ENCODE measurements around the gene MIF. TPM values are rescaled to one million over a fixed set of nuclear protein-coding genes. Genes with fewer than 3 reads are reported as not detected.
"Not testable (repeated sequence)": the region's sequence is repeated elsewhere in the genome, so short reads cannot be mapped to it uniquely, and the experiment has no call there.

The MIF gene
- total RNA-seq, 4 donors from 2014 or later, result 164 to 261 (median 237) TPM

DNA sequence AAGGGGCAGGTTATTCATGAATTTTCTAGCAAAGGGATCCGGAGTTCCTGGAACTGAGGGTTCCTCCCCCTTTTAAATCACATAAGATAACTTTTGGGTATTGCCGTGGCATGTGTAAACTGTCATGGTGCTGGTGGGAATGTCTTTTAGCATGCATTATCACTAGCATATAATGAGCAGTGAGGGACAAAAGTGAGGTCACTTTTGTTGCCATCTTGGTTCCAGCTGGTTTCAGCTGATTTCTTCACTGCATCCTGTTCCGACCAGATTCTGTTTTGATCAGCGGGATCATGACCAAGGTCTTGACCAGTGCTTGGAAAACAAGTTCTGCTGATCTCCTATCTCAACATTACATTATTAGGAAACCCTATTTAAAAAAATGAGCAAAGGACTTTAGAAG, 7.4 kb downstream of the MIF start:
- WGBS, 2 donors (ENCODE audit: low coverage in 1 of 2), result 72 to 97% methylated on average over 4 of the region's 4 CpGs
- H3K4me1 ChIP-seq, result peaks cover 0 to 4% (median 0%) of the 10 kb centered on the region in 3 donors
- peaks cover 0 to 14% of the 10 kb centered on the region in 2 donors for H3K36me3 ChIP-seq
- no peak overlapping the region for H3K4me3 ChIP-seq
- no peak overlapping the region for H3K27ac ChIP-seq
- TF ChIP-seq POLR2A (IDR thresholded peaks at IDR 0.05) (no peak), EP300 (IDR thresholded peaks at IDR 0.05) (no peak), POLR2AphosphoS5 (IDR thresholded peaks at IDR 0.05) (no peak)
- TF ChIP-seq, protein P1, sequence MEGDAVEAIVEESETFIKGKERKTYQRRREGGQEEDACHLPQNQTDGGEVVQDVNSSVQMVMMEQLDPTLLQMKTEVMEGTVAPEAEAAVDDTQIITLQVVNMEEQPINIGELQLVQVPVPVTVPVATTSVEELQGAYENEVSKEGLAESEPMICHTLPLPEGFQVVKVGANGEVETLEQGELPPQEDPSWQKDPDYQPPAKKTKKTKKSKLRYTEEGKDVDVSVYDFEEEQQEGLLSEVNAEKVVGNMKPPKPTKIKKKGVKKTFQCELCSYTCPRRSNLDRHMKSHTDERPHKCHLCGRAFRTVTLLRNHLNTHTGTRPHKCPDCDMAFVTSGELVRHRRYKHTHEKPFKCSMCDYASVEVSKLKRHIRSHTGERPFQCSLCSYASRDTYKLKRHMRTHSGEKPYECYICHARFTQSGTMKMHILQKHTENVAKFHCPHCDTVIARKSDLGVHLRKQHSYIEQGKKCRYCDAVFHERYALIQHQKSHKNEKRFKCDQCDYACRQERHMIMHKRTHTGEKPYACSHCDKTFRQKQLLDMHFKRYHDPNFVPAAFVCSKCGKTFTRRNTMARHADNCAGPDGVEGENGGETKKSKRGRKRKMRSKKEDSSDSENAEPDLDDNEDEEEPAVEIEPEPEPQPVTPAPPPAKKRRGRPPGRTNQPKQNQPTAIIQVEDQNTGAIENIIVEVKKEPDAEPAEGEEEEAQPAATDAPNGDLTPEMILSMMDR (IDR thresholded peaks at IDR 0.05), result no peak
- no peak for ATAC-seq
- H3K27me3 ChIP-seq, result no peaks in the 10 kb centered on the region
- H3K9me3 ChIP-seq, result no peaks in the 10 kb centered on the region

DNA sequence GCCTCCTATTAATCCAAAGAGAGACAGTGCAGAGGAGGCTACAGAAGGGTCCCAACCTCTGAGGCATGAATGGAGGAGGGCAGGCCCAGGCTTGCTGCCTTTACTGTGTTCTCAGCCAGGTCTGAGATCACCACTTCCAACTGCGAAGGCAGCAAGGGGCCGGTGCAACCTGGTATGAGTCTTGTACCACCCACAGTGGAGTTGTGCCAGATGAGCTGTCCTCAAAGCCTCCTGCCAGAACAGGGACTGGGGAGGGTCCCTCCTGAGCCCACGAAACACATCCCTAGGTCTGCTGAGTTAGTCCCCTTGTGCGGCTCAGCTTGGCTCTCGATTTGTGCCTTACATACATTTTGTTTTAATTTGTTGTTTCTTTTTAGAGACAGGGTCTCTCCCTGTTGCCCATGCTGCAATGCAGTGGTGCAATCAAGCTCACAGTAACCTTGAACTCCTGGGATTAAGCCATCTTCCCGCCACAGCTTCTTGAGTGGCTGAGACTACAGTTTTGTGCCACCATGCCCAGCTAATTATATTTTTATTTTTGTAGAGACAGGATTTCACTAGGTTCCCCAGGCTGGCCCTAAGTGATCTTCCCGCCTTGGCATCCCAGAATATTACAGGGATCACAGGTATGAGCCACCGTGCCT, 9.3 kb downstream of the MIF start:
- TF ChIP-seq EP300 (IDR thresholded peaks at IDR 0.05), result no peak
- TF ChIP-seq POLR2A (IDR thresholded peaks at IDR 0.05), result no peak
- no peak for TF ChIP-seq POLR2AphosphoS5 (IDR thresholded peaks at IDR 0.05)
- TF ChIP-seq, protein P1 (IDR thresholded peaks at IDR 0.05), result no peak
- Histone ChIP-seq H3K27ac (no peak overlapping the region), H3K9me3 (no peaks in the 10 kb centered on the region), H3K27me3 (no peaks in the 10 kb centered on the region), H3K36me3 (no peaks in the 10 kb centered on the region), H3K4me3 (no peak overlapping the region), H3K4me1 (no peaks in the 10 kb centered on the region)
- WGBS, 2 donors (ENCODE audit: low coverage in 1 of 2), result 66 to 87% methylated on average over 3 to 4 of the region's 8 CpGs
- no peak for ATAC-seq

DNA sequence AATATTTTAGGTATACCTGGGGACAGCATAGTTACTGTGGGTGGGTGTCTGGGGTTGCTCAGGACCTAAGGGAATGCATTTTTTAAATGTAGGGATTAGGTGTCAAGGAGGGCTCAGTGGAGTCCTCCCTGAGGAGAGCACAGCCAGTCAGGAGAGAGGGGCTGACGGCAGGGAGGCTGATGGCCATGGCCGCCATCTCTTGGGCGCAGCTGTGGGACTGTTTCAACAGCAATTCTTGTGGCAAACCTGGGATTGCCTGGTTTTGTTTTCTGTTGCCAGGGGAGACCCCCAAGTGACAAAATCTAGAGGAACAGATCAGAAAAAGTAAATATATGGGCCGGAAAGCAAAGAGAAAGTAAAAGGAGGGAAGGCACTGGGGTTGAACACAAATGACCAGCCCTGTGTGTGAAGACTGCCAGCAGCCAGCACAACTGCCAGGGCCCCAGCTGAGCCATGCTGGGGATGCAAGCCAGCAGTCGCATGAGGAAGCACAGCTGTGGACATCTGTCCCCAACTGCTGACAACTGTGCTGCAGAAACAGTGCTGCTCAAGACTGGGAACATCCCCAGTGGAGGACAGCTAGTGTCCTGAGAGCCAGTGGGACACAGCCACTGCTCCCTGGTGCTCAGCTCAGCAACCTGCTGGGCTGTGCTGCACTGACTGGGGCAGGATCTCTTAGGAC, 10.5 kb downstream of the MIF start:
- 70 to 80% methylated on average over 4 of the region's 5 CpGs for WGBS, 2 donors (ENCODE audit: low coverage in 1 of 2)
- Histone ChIP-seq H3K27ac (no peak overlapping the region), H3K27me3 (no peaks in the 10 kb centered on the region), H3K4me3 (no peak overlapping the region), H3K36me3 (no peaks in the 10 kb centered on the region), H3K4me1 (peaks cover 0 to 10% (median 0%) of the 10 kb centered on the region in 3 donors), H3K9me3 (no peaks in the 10 kb centered on the region)
- TF ChIP-seq EP300 (IDR thresholded peaks at IDR 0.05), result no peak
- TF ChIP-seq, protein P1 (IDR thresholded peaks at IDR 0.05), result no peak
- no peak for TF ChIP-seq POLR2A (IDR thresholded peaks at IDR 0.05)
- no peak for TF ChIP-seq POLR2AphosphoS5 (IDR thresholded peaks at IDR 0.05)
- no peak for ATAC-seq

DNA sequence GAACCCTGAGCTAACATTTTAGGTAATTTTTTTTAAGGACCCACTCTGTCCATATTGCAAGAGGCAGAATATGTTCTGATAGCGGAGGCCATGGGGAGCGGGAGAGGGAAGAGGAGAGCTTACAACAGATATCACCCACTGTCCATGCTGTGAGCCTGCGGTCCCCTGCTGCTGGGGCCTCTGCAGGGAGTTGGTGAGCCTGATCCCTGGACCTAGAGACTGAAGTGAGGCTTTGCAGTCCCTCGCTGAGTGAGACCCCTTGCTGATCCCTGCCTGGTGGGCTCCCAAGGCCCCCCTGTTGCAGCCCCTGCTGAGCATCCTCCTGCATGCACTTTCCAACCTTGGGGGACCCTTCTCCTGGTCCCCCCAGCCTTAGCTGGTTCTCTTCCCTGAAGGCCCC, 12.5 kb downstream of the MIF start:
- Histone ChIP-seq H3K27ac (no peak overlapping the region), H3K4me3 (no peak overlapping the region), H3K27me3 (no peaks in the 10 kb centered on the region), H3K9me3 (no peaks in the 10 kb centered on the region), H3K36me3 (no peaks in the 10 kb centered on the region), H3K4me1 (peaks cover 0 to 11% (median 0%) of the 10 kb centered on the region in 3 donors)
- WGBS, 2 donors (ENCODE audit: low coverage in 1 of 2), result 82% methylated on average over 2 of the region's 4 CpGs; no CpG with 5 or more reads in 1 of the 2 donors
- no peak for ATAC-seq
- TF ChIP-seq POLR2AphosphoS5 (IDR thresholded peaks at IDR 0.05), result no peak
- TF ChIP-seq, protein P1 (IDR thresholded peaks at IDR 0.05), result no peak
- no peak for TF ChIP-seq EP300 (IDR thresholded peaks at IDR 0.05)
- no peak for TF ChIP-seq POLR2A (IDR thresholded peaks at IDR 0.05)

DNA sequence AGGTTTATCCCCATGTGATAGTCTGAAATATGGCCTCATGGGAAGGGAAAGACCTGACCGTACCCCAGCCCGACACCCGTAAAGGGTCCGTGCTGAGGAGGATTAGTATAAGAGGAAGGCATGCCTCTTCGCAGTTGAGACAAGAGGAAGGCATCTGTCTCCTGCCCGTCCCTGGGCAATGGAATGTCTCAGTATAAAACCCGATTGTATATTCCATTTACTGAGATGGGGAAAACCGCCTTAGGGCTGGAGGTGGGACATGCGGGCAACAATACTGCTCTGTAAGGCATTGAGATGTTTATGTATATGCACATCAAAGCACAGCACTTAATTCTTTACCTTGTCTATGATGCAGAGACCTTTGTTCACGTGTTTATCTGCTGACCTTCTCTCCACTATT, 13.2 kb downstream of the MIF start:
- H3K27ac ChIP-seq, ATAC-seq, H3K36me3 ChIP-seq, H3K9me3 ChIP-seq, H3K4me3 ChIP-seq, H3K27me3 ChIP-seq: not testable (repeated sequence)
- WGBS, 2 donors (ENCODE audit: low coverage in 1 of 2), result 78 to 100% methylated on average over 2 to 5 of the region's 10 CpGs
- peaks cover 0 to 11% (median 0%) of the 10 kb centered on the region in 3 donors for H3K4me1 ChIP-seq
